Activated T-helper 2 cell treated with anti-CD3 and anti-CD28 coated beads, Interferon-gamma antibody, Interleukin-2, Interleukin-4, amounts not matched to agents 10 μg/mL and 5 μg/mL and 100 μg/mL, durations not matched to agents 14 hours and 24 hours and 36 hours (primary cell): ENCODE measurements around the gene DMD. TPM values are rescaled to one million over a fixed set of nuclear protein-coding genes. Genes with fewer than 3 reads are reported as not detected.

Experiments used
- DNase-seq: peaks from one replicate; pipeline ENCODE4 v3.0.0; 2021; ENCODE audit warnings: low spot score
- H3K27ac Mint-ChIP-seq: one replicate; pipeline ENCODE4 v1.8.0; 2021; ENCODE audit warnings: mixed read lengths
- H3K27me3 Mint-ChIP-seq: one replicate; pipeline ENCODE4 v1.8.0; 2021; ENCODE audit warnings: low read depth, mixed read lengths
- H3K36me3 Mint-ChIP-seq: one replicate; pipeline ENCODE4 v1.8.0; 2021; ENCODE audit warnings: low read depth, mixed read lengths
- H3K4me1 Mint-ChIP-seq: one replicate; pipeline ENCODE4 v1.8.0; 2021; ENCODE audit warnings: low read depth, mixed read lengths
- H3K4me3 Mint-ChIP-seq: one replicate; pipeline ENCODE4 v1.8.0; 2021; ENCODE audit warnings: low read depth, mild to moderate bottlenecking, moderate library complexity, mixed read lengths
- H3K9me3 Mint-ChIP-seq: one replicate; pipeline ENCODE4 v1.8.0; 2021; ENCODE audit warnings: mixed read lengths
- intact Hi-C: fragments of 100-400 bp; cut with micrococcal nuclease; formaldehyde crosslinking; loops from one replicate; pipeline ENCODE4 v1.15.1; 2023
- total RNA-seq: library from RNA; stranded (reverse); gene quantifications from 2 replicates; pipeline ENCODE4 v1.2.3, GENCODE V29; 2022

The DMD gene
- total RNA-seq, 1 donor from 2014 or later = 0.84 TPM

DNA sequence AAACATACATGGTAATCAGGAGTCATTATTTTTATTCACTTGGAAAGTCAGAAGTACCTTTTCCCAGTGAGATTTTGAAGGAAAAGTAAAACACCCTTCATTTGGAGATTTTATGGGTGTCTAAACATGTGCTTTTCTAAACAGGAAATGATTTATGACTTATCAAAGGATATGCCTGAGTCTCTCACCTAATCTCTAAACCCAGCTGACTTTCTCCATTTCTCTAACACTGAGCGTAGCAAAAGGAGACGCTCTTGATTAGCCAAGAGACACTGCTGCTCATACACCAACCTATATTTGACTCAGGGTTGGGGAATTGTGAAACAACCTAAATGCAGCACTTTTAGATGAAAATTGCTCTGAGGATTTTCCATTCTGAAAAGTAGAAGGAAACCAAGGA, 1671.0 kb downstream of the DMD start:
- H3K9me3 Mint-ChIP-seq = no peaks in the 10 kb centered on the region
- H3K4me3 Mint-ChIP-seq = no peak overlapping the region
- no peaks in the 10 kb centered on the region for H3K36me3 Mint-ChIP-seq
- H3K27me3 Mint-ChIP-seq = no peaks in the 10 kb centered on the region
- intact Hi-C loops = no loop called here
- H3K27ac Mint-ChIP-seq = no peak overlapping the region
- no peaks in the 10 kb centered on the region for H3K4me1 Mint-ChIP-seq
- no peak for DNase-seq

- Mint-ChIP-seq H3K9me3 (no peaks in the 10 kb centered on the region), H3K27ac (no peak overlapping the region), H3K36me3 (no peaks in the 10 kb centered on the region), H3K4me1 (no peaks in the 10 kb centered on the region), H3K27me3 (no peaks in the 10 kb centered on the region), H3K4me3 (no peak overlapping the region)
- DNase-seq = no peak
- intact Hi-C loops = no loop called here
These were observed 1683.8 kb downstream of the DMD start for GRCh38 chrX:31527455-31528126.

GRCh38 chrX:31523884-31524536, 1687.3 kb downstream of the DMD start:
- no peak for DNase-seq
- Mint-ChIP-seq H3K27ac (no peak overlapping the region), H3K4me1 (no peaks in the 10 kb centered on the region), H3K27me3 (no peaks in the 10 kb centered on the region), H3K36me3 (no peaks in the 10 kb centered on the region), H3K4me3 (no peak overlapping the region), H3K9me3 (no peaks in the 10 kb centered on the region)
- intact Hi-C loops = no loop called here

GRCh38 chrX:31522760-31523159, 1688.6 kb downstream of the DMD start:
- Mint-ChIP-seq H3K36me3 (no peaks in the 10 kb centered on the region), H3K9me3 (no peaks in the 10 kb centered on the region), H3K27ac (no peak overlapping the region), H3K27me3 (no peaks in the 10 kb centered on the region), H3K4me1 (no peaks in the 10 kb centered on the region), H3K4me3 (no peak overlapping the region)
- no peak for DNase-seq
- intact Hi-C loops = no loop called here

GRCh38 chrX:31521941-31522340, 1689.4 kb downstream of the DMD start:
- no peaks in the 10 kb centered on the region for H3K9me3 Mint-ChIP-seq
- H3K27ac Mint-ChIP-seq = no peak overlapping the region
- no peaks in the 10 kb centered on the region for H3K4me1 Mint-ChIP-seq
- no peak for DNase-seq
- intact Hi-C loops = no loop called here
- no peak overlapping the region for H3K4me3 Mint-ChIP-seq
- H3K36me3 Mint-ChIP-seq = no peaks in the 10 kb centered on the region
- no peaks in the 10 kb centered on the region for H3K27me3 Mint-ChIP-seq

DNA sequence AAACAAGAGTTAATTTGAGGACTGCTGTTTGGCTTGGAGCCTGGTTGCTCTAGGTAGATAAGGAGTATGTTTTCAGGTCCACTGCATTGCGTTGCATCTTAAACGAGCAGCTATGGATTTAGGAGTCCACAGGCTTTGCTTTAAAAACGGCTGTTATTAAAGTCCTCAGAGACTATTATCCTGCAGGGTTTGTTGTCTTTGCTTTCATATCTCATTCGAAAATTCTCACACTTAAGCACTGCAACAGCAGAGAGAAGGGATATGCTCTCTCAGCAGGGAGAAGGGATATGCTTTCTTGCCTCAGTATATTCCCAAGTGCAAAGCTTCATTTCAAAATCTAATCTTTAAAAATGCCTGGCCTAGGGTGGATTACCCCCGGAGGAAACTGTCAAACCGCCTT, 1694.8 kb downstream of the DMD start:
- Mint-ChIP-seq H3K9me3 (no peaks in the 10 kb centered on the region), H3K36me3 (no peaks in the 10 kb centered on the region), H3K4me1 (no peaks in the 10 kb centered on the region), H3K4me3 (no peak overlapping the region), H3K27me3 (no peaks in the 10 kb centered on the region), H3K27ac (no peak overlapping the region)
- DNase-seq = no peak
- intact Hi-C loops = no loop called here

DNA sequence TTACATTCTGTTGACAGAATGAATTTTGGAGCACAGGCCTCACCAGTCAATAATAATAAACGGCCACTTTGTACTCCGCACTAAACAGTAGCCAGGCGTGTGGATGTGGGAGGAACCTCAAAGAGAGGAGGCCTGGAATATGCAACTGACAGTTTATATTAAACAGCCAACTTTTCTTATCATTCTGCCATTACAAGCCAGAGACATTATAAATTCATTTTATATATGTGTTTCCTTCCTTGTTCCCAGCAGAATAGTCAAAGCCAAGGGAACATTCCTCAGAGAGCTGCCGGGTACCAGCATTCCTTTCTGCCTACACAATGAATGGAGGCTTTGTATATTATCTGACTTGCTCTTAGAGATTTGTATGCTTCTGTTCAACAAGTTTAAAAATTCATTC, 1703.0 kb downstream of the DMD start:
- Mint-ChIP-seq H3K27ac (no peak overlapping the region), H3K27me3 (no peaks in the 10 kb centered on the region), H3K4me1 (no peaks in the 10 kb centered on the region), H3K4me3 (no peak overlapping the region), H3K36me3 (no peaks in the 10 kb centered on the region), H3K9me3 (no peaks in the 10 kb centered on the region)
- intact Hi-C loops = no loop called here
- no peak for DNase-seq

GRCh38 chrX:31506928-31507327, 1704.4 kb downstream of the DMD start:
- H3K4me3 Mint-ChIP-seq = no peak overlapping the region
- DNase-seq = no peak
- no peaks in the 10 kb centered on the region for H3K9me3 Mint-ChIP-seq
- no peaks in the 10 kb centered on the region for H3K4me1 Mint-ChIP-seq
- H3K27me3 Mint-ChIP-seq = no peaks in the 10 kb centered on the region
- intact Hi-C loops = no loop called here
- no peaks in the 10 kb centered on the region for H3K36me3 Mint-ChIP-seq
- H3K27ac Mint-ChIP-seq = no peak overlapping the region

GRCh38 chrX:31506360-31506759, 1705.0 kb downstream of the DMD start:
- Mint-ChIP-seq H3K36me3 (no peaks in the 10 kb centered on the region), H3K4me1 (no peaks in the 10 kb centered on the region), H3K9me3 (no peaks in the 10 kb centered on the region), H3K27me3 (no peaks in the 10 kb centered on the region), H3K4me3 (no peak overlapping the region), H3K27ac (no peak overlapping the region)
- no peak for DNase-seq
- intact Hi-C loops = no loop called here

GRCh38 chrX:31500921-31501320, 1710.4 kb downstream of the DMD start:
- H3K9me3 Mint-ChIP-seq = no peaks in the 10 kb centered on the region
- no peak for DNase-seq
- intact Hi-C loops = no loop called here

GRCh38 chrX:31499109-31499508, 1712.2 kb downstream of the DMD start:
- intact Hi-C loops = no loop called here
- H3K9me3 Mint-ChIP-seq = no peaks in the 10 kb centered on the region

More at GRCh38 chrX:31500921-31501320, 1710.4 kb downstream of the DMD start:
- Mint-ChIP-seq H3K4me3 (no peak overlapping the region), H3K27me3 (no peaks in the 10 kb centered on the region), H3K27ac (no peak overlapping the region), H3K4me1 (no peaks in the 10 kb centered on the region), H3K36me3 (no peaks in the 10 kb centered on the region)

GRCh38 chrX:31497086-31497485, 1714.3 kb downstream of the DMD start:
- Mint-ChIP-seq H3K4me1 (no peaks in the 10 kb centered on the region), H3K27ac (no peak overlapping the region), H3K9me3 (no peaks in the 10 kb centered on the region), H3K4me3 (no peak overlapping the region), H3K27me3 (no peaks in the 10 kb centered on the region), H3K36me3 (no peaks in the 10 kb centered on the region)
- no peak for DNase-seq
- intact Hi-C loops = no loop called here

More at GRCh38 chrX:31499109-31499508, 1712.2 kb downstream of the DMD start:
- DNase-seq = no peak
- Mint-ChIP-seq H3K36me3 (no peaks in the 10 kb centered on the region), H3K27ac (no peak overlapping the region), H3K4me1 (no peaks in the 10 kb centered on the region), H3K4me3 (no peak overlapping the region), H3K27me3 (no peaks in the 10 kb centered on the region)

GRCh38 chrX:31487951-31488350, 1723.4 kb downstream of the DMD start:
- H3K27ac Mint-ChIP-seq = no peak overlapping the region
- H3K4me3 Mint-ChIP-seq = no peak overlapping the region
- H3K4me1 Mint-ChIP-seq = no peaks in the 10 kb centered on the region
- no peaks in the 10 kb centered on the region for H3K36me3 Mint-ChIP-seq
- H3K9me3 Mint-ChIP-seq = no peaks in the 10 kb centered on the region
- DNase-seq = no peak
- intact Hi-C loops = no loop called here
- no peaks in the 10 kb centered on the region for H3K27me3 Mint-ChIP-seq
